ENCODE results near the gene VKORC1.

- TF ChIP-seq, protein P1, sequence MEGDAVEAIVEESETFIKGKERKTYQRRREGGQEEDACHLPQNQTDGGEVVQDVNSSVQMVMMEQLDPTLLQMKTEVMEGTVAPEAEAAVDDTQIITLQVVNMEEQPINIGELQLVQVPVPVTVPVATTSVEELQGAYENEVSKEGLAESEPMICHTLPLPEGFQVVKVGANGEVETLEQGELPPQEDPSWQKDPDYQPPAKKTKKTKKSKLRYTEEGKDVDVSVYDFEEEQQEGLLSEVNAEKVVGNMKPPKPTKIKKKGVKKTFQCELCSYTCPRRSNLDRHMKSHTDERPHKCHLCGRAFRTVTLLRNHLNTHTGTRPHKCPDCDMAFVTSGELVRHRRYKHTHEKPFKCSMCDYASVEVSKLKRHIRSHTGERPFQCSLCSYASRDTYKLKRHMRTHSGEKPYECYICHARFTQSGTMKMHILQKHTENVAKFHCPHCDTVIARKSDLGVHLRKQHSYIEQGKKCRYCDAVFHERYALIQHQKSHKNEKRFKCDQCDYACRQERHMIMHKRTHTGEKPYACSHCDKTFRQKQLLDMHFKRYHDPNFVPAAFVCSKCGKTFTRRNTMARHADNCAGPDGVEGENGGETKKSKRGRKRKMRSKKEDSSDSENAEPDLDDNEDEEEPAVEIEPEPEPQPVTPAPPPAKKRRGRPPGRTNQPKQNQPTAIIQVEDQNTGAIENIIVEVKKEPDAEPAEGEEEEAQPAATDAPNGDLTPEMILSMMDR (IDR thresholded peaks at IDR 0.05; ENCODE audit: poor library complexity) = no peak
- TF ChIP-seq EZH2 (IDR thresholded peaks at IDR 0.05; ENCODE audit: borderline replicate concordance) (no peak), EZH2phosphoT487 (IDR thresholded peaks at IDR 0.05; ENCODE audit: low read depth, severe bottlenecking, unreplicated experiment) (no peak)
Observed at GRCh38 chr16:31099860-31100638, 5.5 kb upstream of the VKORC1 start.
